Liver (tissue), 9 donors: ENCODE measurements around the gene RAP1B. TPM values are rescaled to one million over a fixed set of nuclear protein-coding genes. Genes with fewer than 3 reads are reported as not detected.

ENCODE experiments used
- DNase-seq: peaks from one replicate; pipeline ENCODE4 v3.0.0-alpha.2; 2017; ENCODE audit warnings: low spot score
- H3K27ac ChIP-seq, 2 donors: one replicate each; pipeline ENCODE4 v1.7.0; 2013; ENCODE audit warnings: inconsistent platforms in 2 of 2, low read length in 2 of 2, control low read depth in 1 of 2, low read depth in 1 of 2, mild to moderate bottlenecking in 1 of 2
- H3K27me3 ChIP-seq, 4 donors: one replicate each; pipeline versions ENCODE4 v1.6.1 to v1.7.0; 2013; ENCODE audit warnings: low read length in 3 of 4, inconsistent platforms in 1 of 4, mild to moderate bottlenecking in 1 of 4, moderate library complexity in 1 of 4; ENCODE audit not compliant: control insufficient read depth in 4 of 4, insufficient read depth in 4 of 4
- H3K36me3 ChIP-seq, 4 donors: one replicate each; pipeline versions ENCODE4 v1.6.1 to v1.7.0; 2013; ENCODE audit warnings: low read length in 3 of 4, mild to moderate bottlenecking in 3 of 4, low read depth in 1 of 4, moderate library complexity in 1 of 4; ENCODE audit not compliant: control insufficient read depth in 4 of 4, insufficient read depth in 3 of 4
- H3K4me1 ChIP-seq, 4 donors: one replicate each; pipeline versions ENCODE4 v1.6.1 to v1.7.0; 2013; ENCODE audit warnings: low read length in 3 of 4, mild to moderate bottlenecking in 3 of 4, moderate library complexity in 1 of 4; ENCODE audit not compliant: control insufficient read depth in 4 of 4, insufficient read depth in 4 of 4
- H3K4me3 ChIP-seq, 3 donors: one replicate each; pipeline versions ENCODE4 v1.6.1 to v1.7.0; 2013; ENCODE audit warnings: low read length in 3 of 3, control low read depth in 1 of 3, low read depth in 1 of 3, mild to moderate bottlenecking in 1 of 3
- H3K9ac ChIP-seq, 2 donors: one replicate each; pipeline ENCODE4 v1.7.0; 2013; ENCODE audit warnings: low read length in 2 of 2, mild to moderate bottlenecking in 2 of 2, moderate library complexity in 2 of 2, control low read depth in 1 of 2, low read depth in 1 of 2
- H3K9me3 ChIP-seq, 4 donors: one replicate each; pipeline versions ENCODE4 v1.6.1 to v1.7.0; 2013; ENCODE audit warnings: low read length in 3 of 4; ENCODE audit not compliant: control insufficient read depth in 4 of 4
- ATF3 ChIP-seq: IDR thresholded peaks from 2 replicates; pipeline ENCODE4 v1.6.1; 2016; ENCODE audit warnings: antibody characterized with exemption
- CTCF ChIP-seq: fragments of 150-350 bp; IDR thresholded peaks from 2 replicates; pipeline ENCODE4 v1.5.1; 2017; ENCODE audit warnings: improper control_type of control experiment, low read depth, low read length; ENCODE audit not compliant: missing input control
- EGR1 ChIP-seq, 2 donors: IDR thresholded peaks; 2 replicates each; pipeline ENCODE4 v1.6.1; 2016 to 2018; ENCODE audit warnings: antibody characterized with exemption in 2 of 2, low read depth in 2 of 2
- FOXA1 ChIP-seq: IDR thresholded peaks from 2 replicates; pipeline ENCODE4 v1.6.1; 2016; ENCODE audit warnings: antibody characterized with exemption
- FOXA2 ChIP-seq: IDR thresholded peaks from 2 replicates; pipeline ENCODE4 v1.6.1; 2016; ENCODE audit warnings: antibody characterized with exemption
- GABPA ChIP-seq, 2 donors: IDR thresholded peaks in 1 of 2; conservative IDR thresholded peaks in 1 of 2; 2 replicates each; pipeline ENCODE4 v1.6.1; 2016; ENCODE audit warnings: antibody characterized with exemption in 2 of 2, mild to moderate bottlenecking in 1 of 2, moderate library complexity in 1 of 2
- HNF4A ChIP-seq, 2 donors: conservative IDR thresholded peaks; 2 replicates each; pipeline ENCODE4 v1.6.1; 2016; ENCODE audit warnings: antibody characterized with exemption in 2 of 2, mild to moderate bottlenecking in 2 of 2
- HNF4G ChIP-seq: IDR thresholded peaks from 2 replicates; pipeline ENCODE4 v1.6.1; 2016; ENCODE audit warnings: antibody characterized with exemption
- JUND ChIP-seq, 2 donors: IDR thresholded peaks; 2 replicates each; pipeline ENCODE4 v1.6.1; 2016; ENCODE audit warnings: antibody characterized with exemption in 2 of 2
- MAX ChIP-seq: IDR thresholded peaks from 2 replicates; pipeline ENCODE4 v1.6.1; 2016; ENCODE audit warnings: antibody characterized with exemption
- NR2F2 ChIP-seq: IDR thresholded peaks from 2 replicates; pipeline ENCODE4 v1.6.1; 2016; ENCODE audit warnings: antibody characterized with exemption
- RAD21 ChIP-seq, 2 donors: IDR thresholded peaks; 2 replicates each; pipeline ENCODE4 v1.6.1; 2016; ENCODE audit warnings: antibody characterized with exemption in 2 of 2, mild to moderate bottlenecking in 2 of 2
- REST ChIP-seq: IDR thresholded peaks from 2 replicates; pipeline ENCODE4 v1.6.1; 2016; ENCODE audit warnings: antibody characterized with exemption, mild to moderate bottlenecking
- RXRA ChIP-seq, 2 donors: IDR thresholded peaks; 2 replicates each; pipeline ENCODE4 v1.6.1; 2017 to 2018; ENCODE audit warnings: antibody characterized with exemption in 2 of 2, mild to moderate bottlenecking in 1 of 2
- SP1 ChIP-seq: IDR thresholded peaks from 2 replicates; pipeline ENCODE4 v1.6.1; 2018; ENCODE audit warnings: antibody characterized with exemption, mild to moderate bottlenecking
- TAF1 ChIP-seq: conservative IDR thresholded peaks from 2 replicates; pipeline ENCODE4 v1.6.1; 2016; ENCODE audit warnings: antibody characterized with exemption, mild to moderate bottlenecking
- YY1 ChIP-seq: IDR thresholded peaks from 2 replicates; pipeline ENCODE4 v1.6.1; 2016; ENCODE audit warnings: antibody characterized with exemption, mild to moderate bottlenecking
- ZBTB33 ChIP-seq: IDR thresholded peaks from 2 replicates; pipeline ENCODE4 v1.6.1; 2016; ENCODE audit warnings: antibody characterized with exemption
- WGBS: extraction: QIAGEN DNeasy Blood & Tissue Kit; methylation state at CpG from one replicate; pipeline ENCODE4 v1.1.7; 2013; 5-methylcytosine and 5-hydroxymethylcytosine counted together
- polyA plus RNA-seq, 2 donors: library from polyadenylated mRNA; stranded (reverse) in 1 of 2; unstranded in 1 of 2; fragments of 200-250 nt in 1 of 2; fragments of >200 nt in 1 of 2; fragmentation: Nextera tagmentation in 1 of 2; extraction: Ambion mirVana in 1 of 2; gene quantifications; one replicate each; pipeline versions ENCODE4 v1.2.1 to v1.2.3, GENCODE V29; 2013 to 2015
- total RNA-seq, 2 donors: library from RNA; depleted of rRNA; stranded (reverse); fragments of >200 nt; gene quantifications; one replicate each; pipeline ENCODE4 v1.2.3, GENCODE V29; 2014
- donor health status: healthy.
- donor health status: healthy.
- donor health status: healthy.
- donor health status: healthy.
- donor health status: healthy.

The RAP1B gene
- total and polyA plus RNA-seq, 4 donors = 56.2 to 123 (median 72.4) TPM

- TF ChIP-seq ZBTB33 = no peak
- no peak for TF ChIP-seq FOXA2
- no peak for TF ChIP-seq YY1
- no peak for TF ChIP-seq NR2F2
- TF ChIP-seq JUND (IDR thresholded peaks at IDR 0.05) = no peak
- TF ChIP-seq MAX = no peak
- no peak for TF ChIP-seq CTCF
- TF ChIP-seq RXRA (IDR thresholded peaks at IDR 0.05) = no peak
- no peak for TF ChIP-seq EGR1 (IDR thresholded peaks at IDR 0.05; ENCODE audit: low read depth in 2 of 2)
- TF ChIP-seq HNF4G = no peak
- Histone ChIP-seq H3K27me3 (no peaks in the 10 kb centered on the region), H3K4me3 (no peak overlapping the region), H3K4me1 (peaks cover 7 to 32% (median 27%) of the 10 kb centered on the region in 4 donors), H3K36me3 (no peaks in the 10 kb centered on the region), H3K9ac (no peak overlapping the region), H3K27ac (no peak overlapping the region), H3K9me3 (no peaks in the 10 kb centered on the region)
- DNase-seq = no peak
These were observed 10.9 kb downstream of the RAP1B start for GRCh38 chr12:68621472-68622081.

- DNase-seq = no peak
- 83% methylated on average over 1 of the region's 1 CpG for WGBS
- H3K36me3 ChIP-seq = peaks cover 0 to 3% (median 2%) of the 10 kb centered on the region in 4 donors
- H3K27ac ChIP-seq = no peak overlapping the region
- H3K9me3 ChIP-seq = no peaks in the 10 kb centered on the region
- peaks cover 5 to 32% (median 24%) of the 10 kb centered on the region in 4 donors for H3K4me1 ChIP-seq
- H3K9ac ChIP-seq = no peak overlapping the region
- H3K4me3 ChIP-seq = no peak overlapping the region
- no peaks in the 10 kb centered on the region for H3K27me3 ChIP-seq
- TF ChIP-seq REST (no peak), MAX (no peak), FOXA2 (no peak), FOXA1 (no peak), ZBTB33 (no peak), EGR1 (IDR thresholded peaks at IDR 0.05; ENCODE audit: low read depth in 2 of 2) (no peak), HNF4A (conservative IDR thresholded peaks at IDR 0.05) (no peak), ATF3 (no peak), GABPA (IDR thresholded peaks at IDR 0.05 in 1 of 2, conservative IDR thresholded peaks at IDR 0.05 in 1 of 2) (no peak), RXRA (IDR thresholded peaks at IDR 0.05) (no peak), HNF4G (no peak), NR2F2 (no peak), YY1 (no peak), RAD21 (IDR thresholded peaks at IDR 0.05) (no peak), JUND (IDR thresholded peaks at IDR 0.05) (no peak), SP1 (no peak), TAF1 (no peak), CTCF (no peak)
These were observed 11.6 kb downstream of the RAP1B start for GRCh38 chr12:68622250-68622649.
